Medulla oblongata (tissue), 1 donor: ENCODE measurements around the gene MAGEC3.

Experiments used
- DNase-seq: peaks from one replicate; pipeline ENCODE4 v3.0.0-alpha.2; 2015; ENCODE audit errors: extremely low spot score

MAGEC3 gene

DNA sequence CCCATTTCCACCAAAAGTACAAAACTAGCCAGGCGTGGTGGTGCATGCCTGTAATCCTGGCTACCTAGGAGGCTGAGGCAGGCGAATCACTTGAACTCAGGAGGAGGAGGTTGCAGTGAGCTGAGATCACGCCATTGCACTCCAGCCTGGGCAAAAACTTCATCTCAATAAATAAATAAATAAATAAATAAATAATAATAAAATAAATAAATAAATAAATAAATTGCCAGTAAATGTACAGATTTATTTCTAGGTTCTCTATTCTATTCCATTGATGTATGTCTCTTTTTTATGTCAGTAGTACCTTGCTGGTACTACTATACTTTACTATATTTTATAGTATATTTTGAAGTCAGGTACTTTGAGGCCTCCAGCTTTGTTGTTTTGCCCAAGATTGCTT is 109.2 kb downstream of the MAGEC3 start:
- DNase-seq, result no peak
